Measurements from ENCODE around the gene ATP6V0A4.
"Not testable (repeated sequence)": the region's sequence is repeated elsewhere in the genome, so short reads cannot be mapped to it uniquely, and the experiment has no call there.

Gene ATP6V0A4

GRCh38 chr7:138750473-138750872 is 47.5 kb downstream of the ATP6V0A4 start:
- no peak for DNase-seq (ENCODE audit: low read depth in 2 of 2)

DNA sequence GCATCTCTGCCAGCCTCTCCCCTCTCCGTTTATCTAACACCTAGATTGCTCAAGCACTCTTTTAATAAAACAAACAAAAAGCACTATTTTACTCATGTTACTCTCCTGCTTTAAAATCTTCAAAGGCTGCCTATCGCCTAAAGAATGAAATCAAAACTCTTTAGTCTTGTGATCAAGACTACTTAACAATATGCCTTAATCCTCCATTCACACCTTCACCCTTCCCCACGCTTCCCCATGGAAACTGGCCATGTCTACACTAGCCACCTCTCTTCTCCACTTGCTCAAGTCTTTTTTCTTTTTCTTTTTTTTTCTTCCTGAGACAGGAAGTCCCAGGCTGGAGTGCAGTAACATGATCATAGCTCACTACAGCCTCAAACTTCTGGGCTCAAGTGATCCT is 48.0 kb downstream of the ATP6V0A4 start:
- no peak for DNase-seq (ENCODE audit: low read depth in 2 of 2)

DNA sequence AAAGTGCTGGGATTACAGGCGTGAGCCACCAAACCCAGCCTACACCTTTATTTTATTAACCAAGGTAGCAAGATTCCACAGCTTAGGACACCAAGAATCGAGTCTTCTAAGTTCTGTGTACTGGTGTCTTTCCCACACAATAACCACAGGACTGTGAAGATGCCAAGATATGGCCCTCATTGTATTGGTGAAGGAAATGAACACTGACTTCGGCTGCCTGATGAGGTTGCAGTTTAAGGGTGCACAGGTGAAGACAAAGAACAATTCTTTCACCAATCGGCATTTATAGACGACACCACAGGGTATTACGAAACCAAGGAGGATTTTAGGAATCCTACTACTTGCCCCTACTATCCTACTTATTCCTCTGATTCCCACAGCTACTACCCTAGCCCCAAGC is 49.3 kb downstream of the ATP6V0A4 start:
- DNase-seq (ENCODE audit: low read depth in 2 of 2) = no peak

DNA sequence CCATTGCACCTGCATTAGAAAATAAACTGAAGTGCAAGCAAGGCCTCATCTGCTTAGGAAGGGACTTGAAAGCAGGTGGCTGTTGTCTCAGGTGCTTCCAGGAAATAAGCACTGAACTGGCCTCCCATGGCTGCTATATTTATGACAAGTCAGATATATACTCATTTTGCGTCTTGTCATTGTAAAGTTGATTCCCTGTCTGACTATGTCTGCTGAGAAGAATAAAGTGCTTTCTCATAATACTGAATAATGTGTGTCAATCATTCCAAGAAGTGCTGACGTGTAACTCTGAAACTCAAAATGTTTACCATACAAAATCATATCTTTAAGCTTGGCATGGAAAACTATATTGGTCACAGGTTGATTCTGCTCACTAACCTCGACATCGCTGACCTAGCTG is 51.9 kb downstream of the ATP6V0A4 start:
- no peak for DNase-seq (ENCODE audit: low read depth in 2 of 2)

GRCh38 chr7:138745189-138745588 is 52.8 kb downstream of the ATP6V0A4 start:
- DNase-seq (ENCODE audit: low read depth in 2 of 2) = no peak

DNA sequence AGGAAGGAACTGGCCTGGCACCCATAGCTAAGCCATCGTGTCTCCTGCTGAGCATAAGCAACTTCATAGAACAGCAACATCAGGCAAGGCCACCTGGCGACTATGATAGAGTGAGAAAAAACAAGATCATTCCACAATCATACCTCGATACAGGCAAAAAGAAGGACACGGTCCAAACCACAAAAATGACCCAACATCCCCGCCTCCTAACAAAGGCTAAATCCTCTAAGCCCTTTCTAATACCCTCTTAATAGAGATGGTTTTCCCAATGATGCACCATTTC is 56.6 kb downstream of the ATP6V0A4 start:
- DNase-seq (ENCODE audit: low read depth in 2 of 2) = no peak

DNA sequence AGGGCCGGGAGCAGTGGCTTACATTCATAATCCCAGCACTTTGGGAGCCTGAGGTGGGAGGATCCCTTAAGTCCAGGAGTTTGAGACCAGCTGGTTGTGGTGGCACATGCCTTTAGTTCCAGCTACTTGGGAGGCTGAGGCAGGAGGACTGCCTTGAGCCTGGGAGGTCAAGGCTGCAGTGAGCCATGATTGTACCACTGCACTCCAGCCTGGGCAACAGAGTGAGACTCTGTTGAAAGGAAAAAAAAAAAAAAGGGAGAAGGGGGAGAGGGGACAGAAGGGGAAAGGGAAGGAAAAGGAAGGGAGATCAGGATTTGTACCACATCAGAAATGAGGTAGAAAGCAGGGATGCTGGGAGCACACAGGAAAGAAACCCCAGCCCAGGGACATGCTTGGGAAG is 58.1 kb downstream of the ATP6V0A4 start:
- DNase-seq (ENCODE audit: low read depth in 2 of 2) = no peak

DNA sequence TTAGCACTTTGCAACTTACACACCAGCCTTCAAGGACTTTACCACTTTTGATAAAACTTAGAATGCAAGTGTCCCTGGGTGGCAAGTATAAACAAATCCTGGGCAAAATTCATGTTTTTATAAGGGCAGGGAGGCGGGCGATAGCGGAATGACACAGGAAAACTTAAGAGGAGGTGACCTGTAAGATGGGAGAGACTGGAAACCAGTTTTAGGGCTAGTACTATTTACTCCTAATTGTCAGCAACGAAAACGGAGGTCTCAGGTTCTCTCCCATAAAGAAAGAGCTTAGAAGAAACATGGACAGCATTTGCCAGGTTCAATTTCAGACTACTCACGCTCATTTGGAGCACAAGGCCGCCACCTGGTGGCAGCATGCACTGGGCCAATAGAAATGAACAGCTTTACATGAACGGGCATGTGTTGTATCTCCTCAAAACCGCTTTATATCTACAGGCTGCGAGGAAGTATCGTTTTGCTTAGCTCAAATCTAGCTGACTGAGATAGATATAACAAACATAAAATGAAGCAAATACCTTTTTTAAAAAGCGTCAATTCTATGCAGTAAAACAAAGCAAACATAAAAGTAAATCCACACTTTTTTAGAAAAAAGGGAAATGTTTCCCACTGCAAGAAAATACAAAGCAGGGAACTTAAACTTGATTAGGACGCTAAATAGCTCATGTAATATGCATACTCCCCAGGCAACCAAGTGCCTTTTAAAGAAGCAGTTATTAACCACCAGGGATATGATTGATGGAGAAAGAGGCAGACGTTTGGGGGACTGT is 59.3 kb downstream of the ATP6V0A4 start:
- peak; percentile 45 to 48 for DNase-seq (ENCODE audit: low read depth in 2 of 2)

- DNase-seq (ENCODE audit: low read depth in 2 of 2) = no peak
These were observed 59.9 kb downstream of the ATP6V0A4 start for GRCh38 chr7:138738114-138738513.

DNA sequence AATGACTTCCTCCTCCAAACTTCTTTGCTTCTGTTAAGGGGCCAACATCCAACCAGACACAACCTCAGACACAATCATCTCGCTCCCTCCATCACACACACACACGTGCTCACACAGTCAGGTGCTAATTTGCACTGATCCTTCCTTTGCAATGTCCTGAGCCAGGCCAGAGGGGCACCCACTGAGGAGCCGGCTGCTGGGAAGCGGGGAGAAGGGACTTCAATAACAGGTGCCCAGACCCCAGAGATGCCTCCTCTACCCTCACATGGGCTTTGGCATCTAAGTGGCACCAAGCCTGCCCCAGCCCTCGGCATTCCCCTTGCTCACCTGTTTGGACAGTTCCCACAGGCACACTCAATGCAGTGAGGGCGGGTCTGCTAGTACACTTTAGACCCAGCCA is 62.6 kb downstream of the ATP6V0A4 start:
- no peak for DNase-seq (ENCODE audit: low read depth in 2 of 2)

DNA sequence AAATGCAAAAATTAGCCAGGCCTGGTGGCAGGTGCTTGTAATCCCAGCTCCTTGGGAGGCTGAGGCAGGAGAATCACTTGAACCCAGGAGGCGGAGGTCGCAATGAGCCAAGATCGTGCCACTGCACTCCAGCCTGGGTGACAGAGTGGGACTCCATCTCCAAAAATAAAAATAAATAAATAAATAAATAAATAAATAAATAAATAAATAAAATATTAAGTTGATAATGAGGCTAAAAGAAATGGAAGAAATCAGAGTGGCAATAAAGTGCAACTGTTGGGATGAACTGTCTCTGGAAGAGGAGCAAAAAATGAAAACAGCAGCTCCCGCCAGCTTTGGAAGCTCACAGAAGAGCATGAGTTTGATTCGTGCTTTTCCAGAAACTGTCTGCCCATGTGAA is 66.3 kb downstream of the ATP6V0A4 start:
- not testable (repeated sequence) for DNase-seq (ENCODE audit: low read depth in 2 of 2)

DNA sequence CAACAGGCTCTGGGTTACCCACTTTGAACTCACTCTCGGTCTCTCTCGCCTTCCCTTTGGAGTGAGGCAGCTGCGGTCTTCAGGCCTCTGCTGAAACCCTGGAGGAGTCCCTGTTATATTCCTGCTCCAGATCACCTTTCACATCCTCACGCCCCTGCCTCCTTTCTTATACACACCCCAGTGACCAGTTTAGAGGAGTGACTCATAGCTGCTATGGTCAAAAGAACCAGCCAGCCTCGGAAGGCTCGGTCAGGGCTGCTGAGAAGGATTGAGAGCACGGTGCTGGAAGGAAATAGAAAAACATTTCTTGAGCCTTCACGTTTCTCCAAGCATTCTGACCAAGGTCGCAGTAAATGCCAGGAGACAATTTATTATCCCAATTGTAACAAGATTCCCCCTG is 68.6 kb downstream of the ATP6V0A4 start:
- DNase-seq (ENCODE audit: low read depth in 2 of 2) = no peak

DNA sequence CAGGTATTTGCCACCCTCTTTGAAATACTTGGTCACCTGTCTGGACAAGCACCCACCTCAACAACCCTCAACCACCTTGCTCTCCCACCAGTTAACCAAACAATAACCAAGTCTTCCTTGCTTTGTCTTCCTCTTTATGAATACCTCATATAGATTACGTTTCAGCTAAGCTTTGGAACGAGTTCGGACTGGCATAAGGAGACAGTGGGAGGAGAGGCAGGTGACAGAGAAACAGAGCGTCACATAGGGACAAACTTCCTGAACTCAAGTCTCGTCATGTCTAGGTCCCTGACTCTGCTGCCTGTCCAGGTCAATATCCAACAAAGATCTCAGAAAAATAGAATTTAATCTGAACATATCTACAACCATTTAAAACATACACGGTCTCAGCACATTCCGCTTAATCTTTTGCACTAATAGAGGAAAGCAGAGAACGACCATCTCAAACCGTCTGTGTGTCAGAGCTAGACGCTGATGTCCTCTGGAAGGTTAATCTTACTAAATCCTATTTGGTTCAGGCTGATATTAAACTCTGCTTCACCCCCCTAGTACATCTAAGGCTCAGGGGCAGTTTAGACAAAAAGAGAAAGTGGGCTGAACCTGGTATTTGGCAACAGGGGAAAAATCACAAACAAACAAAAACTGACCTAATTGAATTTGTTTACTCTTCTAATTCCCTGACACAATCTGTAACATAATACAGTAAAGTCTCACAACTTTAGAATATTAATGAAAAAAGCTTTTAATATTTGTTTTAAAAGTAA is 70.5 kb downstream of the ATP6V0A4 start:
- no peak for DNase-seq (ENCODE audit: low read depth in 2 of 2)

DNA sequence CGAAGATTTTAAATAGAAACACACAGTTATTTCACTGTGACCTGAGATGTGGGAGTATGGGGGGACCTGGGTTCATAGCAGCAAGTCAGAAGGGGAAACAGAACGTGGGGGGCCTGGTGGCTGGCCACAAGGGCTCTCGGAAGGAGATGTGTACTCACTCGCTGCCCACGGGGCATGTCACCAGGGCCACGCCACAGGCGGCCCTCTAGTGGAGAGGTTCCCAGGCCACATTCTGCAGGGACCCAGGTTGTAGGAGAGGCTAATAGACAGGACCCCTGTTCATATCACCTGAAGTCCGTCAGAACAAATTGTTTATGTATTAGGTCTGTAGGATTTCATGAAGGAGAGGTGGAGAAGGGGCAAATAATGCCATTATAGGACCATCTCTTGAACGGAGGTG is 71.7 kb downstream of the ATP6V0A4 start:
- DNase-seq (ENCODE audit: low read depth in 2 of 2) = no peak

GRCh38 chr7:138720286-138720685 is 77.7 kb downstream of the ATP6V0A4 start:
- DNase-seq (ENCODE audit: low read depth in 2 of 2) = no peak

DNA sequence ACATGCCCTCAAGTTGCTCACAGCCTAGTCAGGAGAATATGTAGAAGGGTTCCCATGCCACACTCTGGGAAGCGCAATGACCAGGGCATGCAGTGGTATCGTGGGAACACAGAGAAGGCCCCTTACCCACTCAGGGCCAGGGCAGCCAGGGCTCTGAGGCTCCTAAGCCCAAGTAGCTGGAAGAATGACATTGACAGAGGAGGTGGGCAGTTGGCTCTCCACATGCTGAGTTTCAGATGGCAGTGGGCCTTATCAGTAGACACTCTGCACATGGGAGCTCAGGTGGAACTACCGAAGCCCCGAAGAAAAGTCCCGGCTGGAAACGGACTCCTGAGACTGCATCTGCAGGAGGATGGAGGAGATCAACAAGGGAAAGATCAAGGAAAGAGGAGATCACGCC is 81.1 kb downstream of the ATP6V0A4 start:
- DNase-seq (ENCODE audit: low read depth in 2 of 2) = no peak

GRCh38 chr7:138713191-138713590 is 84.8 kb downstream of the ATP6V0A4 start:
- DNase-seq (ENCODE audit: low read depth in 2 of 2) = no peak

- DNase-seq (ENCODE audit: low read depth in 2 of 2) = no peak
These were observed 85.3 kb downstream of the ATP6V0A4 start for GRCh38 chr7:138712652-138713051.

DNA sequence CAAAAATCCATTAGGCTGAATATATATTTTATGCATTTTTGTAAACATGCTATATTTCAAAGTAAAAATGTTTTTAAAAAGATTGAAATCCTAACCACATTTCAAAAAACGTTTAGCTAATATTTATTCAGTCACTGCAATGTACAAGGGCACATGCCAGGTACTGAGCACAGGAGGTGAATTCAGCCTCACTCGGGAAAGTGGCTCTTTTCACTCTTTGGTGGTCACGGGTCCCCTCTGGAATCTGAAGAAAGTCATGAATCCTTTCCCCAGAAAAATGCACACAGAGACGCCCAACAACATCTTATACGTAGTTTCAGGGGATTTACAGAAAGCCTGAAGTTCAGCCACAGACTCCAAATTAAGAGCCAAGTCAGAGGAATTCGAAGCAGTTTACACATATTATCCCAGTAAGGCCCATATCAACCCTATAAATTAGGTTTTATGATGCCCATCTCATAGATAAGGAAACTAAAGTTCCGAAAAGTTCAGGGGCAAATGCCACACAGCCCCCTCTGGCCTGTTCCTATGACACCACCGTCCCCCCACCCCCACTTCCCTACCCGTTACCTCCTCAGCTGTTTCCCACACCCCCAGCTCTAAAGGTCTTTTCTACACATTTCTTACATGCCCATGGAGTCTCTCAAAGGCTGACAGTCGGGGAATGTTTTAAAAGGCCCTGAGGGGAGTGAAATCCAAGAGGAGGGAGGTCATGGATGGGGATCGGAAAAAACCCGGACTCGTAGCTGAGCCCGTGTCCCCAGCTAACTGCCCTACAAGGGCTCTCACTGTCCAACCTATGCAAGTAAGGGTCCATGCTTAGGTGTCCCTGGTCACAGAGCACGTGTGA is 87.2 kb downstream of the ATP6V0A4 start:
- DNase-seq (ENCODE audit: low read depth in 2 of 2) = no peak

DNA sequence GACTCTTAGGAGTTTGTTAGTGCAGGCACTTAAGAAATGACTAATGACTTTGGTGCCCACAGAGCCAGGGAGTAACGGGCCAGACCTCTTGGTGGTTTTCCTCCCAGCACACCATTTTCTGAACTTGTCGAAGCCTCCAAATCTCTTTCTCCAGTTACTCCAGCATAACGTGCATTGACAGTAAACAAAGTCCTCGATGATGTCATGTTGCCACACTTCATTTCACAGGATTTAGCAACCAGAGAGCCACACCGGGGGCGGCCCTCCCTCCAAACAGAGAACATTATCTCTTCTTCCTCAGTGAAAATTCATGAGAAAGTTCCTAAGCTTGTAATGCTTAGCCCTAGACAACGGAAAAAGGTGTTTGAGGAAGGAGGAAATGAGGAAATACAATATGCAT is 92.8 kb downstream of the ATP6V0A4 start:
- DNase-seq (ENCODE audit: low read depth in 2 of 2) = no peak

- no peak for DNase-seq (ENCODE audit: low read depth in 2 of 2)
These were observed 96.5 kb downstream of the ATP6V0A4 start for GRCh38 chr7:138701537-138701923.

DNA sequence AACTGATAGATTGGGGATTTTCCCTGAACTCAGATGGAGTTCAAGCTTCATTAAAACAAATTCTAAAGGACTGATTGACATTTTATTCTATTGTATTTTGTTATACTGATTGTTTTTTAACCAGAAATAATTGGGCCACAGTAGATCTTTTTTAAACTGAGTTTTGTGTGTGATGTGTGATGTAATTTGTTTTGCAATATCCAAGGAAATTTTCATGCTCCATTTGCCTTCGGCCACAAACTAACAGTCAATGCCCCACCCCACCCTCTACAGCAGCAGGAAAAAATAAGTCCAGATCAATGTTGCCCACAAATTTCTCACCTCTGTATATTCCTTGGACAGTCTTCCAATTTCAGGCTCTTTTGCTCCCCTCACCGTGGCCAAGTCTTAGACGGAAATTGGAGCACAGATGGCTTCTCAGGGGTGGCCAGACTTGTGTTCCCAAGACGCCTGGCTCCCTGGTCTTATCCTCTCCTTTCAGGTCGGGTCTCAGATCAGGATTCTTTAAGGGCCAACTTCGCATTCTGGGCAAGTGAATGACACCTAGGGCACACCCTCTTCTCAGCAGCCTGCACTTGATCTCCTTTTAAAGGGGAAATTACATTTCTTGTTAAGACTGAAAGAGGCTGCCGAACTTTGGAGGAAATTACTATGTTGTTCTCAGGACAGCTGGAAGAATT is 97.0 kb downstream of the ATP6V0A4 start, which contains the start of gene SVOPL:
Gene SVOPL (minus strand): TSS at position 506 of the 680 bp plus-strand sequence. CDS start 22,317 bp downstream, outside the sequence.
- DNase-seq (ENCODE audit: low read depth in 2 of 2) = no peak
